DOHH2 (cell line): ENCODE data around the gene CYCS.

Experiments used
- H3F3A ChIP-seq: fragments of 200-600 bp; sonication (generic), shearing (Covaris generic); 2 replicates; pipeline ENCODE4 v1.6.0; 2016; ENCODE audit warnings: antibody characterized with exemption, mild to moderate bottlenecking; ENCODE audit not compliant: control insufficient read depth, insufficient read depth
- H3K27ac ChIP-seq: fragments of 200-600 bp; sonication (generic); 2 replicates; pipeline ENCODE4 v1.5.1; 2014; ENCODE audit warnings: low read depth, mild to moderate bottlenecking, low read length, moderate library complexity
- H3K27me3 ChIP-seq: fragments of 200-600 bp; sonication (generic); 2 replicates; pipeline ENCODE4 v1.6.1; 2014; ENCODE audit warnings: mild to moderate bottlenecking, low read length, mixed read lengths; ENCODE audit not compliant: control insufficient read depth
- H3K36me3 ChIP-seq: fragments of 200-600 bp; sonication (generic); 2 replicates; pipeline ENCODE4 v1.6.1; 2014; ENCODE audit warnings: mild to moderate bottlenecking, low read length, moderate library complexity, mixed read lengths; ENCODE audit not compliant: control insufficient read depth
- H3K4me1 ChIP-seq: fragments of 200-600 bp; sonication (generic); 2 replicates; pipeline ENCODE4 v1.6.1; 2014; ENCODE audit warnings: mild to moderate bottlenecking, low read length, mixed read lengths; ENCODE audit not compliant: control insufficient read depth
- H3K4me2 ChIP-seq: fragments of 200-600 bp; sonication (generic); 2 replicates; pipeline ENCODE4 v1.6.0; 2014; ENCODE audit warnings: mild to moderate bottlenecking, low read length, moderate library complexity
- H3K4me3 ChIP-seq: fragments of 200-600 bp; sonication (generic); 2 replicates; pipeline ENCODE4 v1.5.1; 2014; ENCODE audit warnings: mild to moderate bottlenecking, low read length, mixed read lengths
- H3K79me2 ChIP-seq: fragments of 200-600 bp; sonication (generic); 2 replicates; pipeline ENCODE4 v1.6.1; 2014; ENCODE audit warnings: mild to moderate bottlenecking, low read length, mixed read lengths; ENCODE audit not compliant: control insufficient read depth
- H3K9me2 ChIP-seq: fragments of 200-600 bp; sonication (generic); replicated peaks from 2 replicates; pipeline ENCODE4 v1.6.1; 2014; ENCODE audit warnings: mild to moderate bottlenecking, low read length, mixed read lengths; ENCODE audit not compliant: control insufficient read depth
- H3K9me3 ChIP-seq: fragments of 200-600 bp; sonication (generic); 2 replicates; pipeline ENCODE4 v1.6.1; 2014; ENCODE audit warnings: antibody characterized with exemption, low read length, mixed read lengths; ENCODE audit not compliant: control insufficient read depth, insufficient read depth
- H4K20me1 ChIP-seq: fragments of 200-600 bp; sonication (generic); 2 replicates; pipeline ENCODE4 v1.6.0; 2014; ENCODE audit warnings: low read depth, mild to moderate bottlenecking, antibody characterized with exemption, low read length, moderate library complexity; ENCODE audit not compliant: control insufficient read depth, insufficient read depth
- EZH2phosphoT487 ChIP-seq: fragments of 200-600 bp; sonication (generic); IDR thresholded peaks from 2 replicates; pipeline ENCODE4 v1.6.1; 2017; ENCODE audit warnings: borderline replicate concordance, mild to moderate bottlenecking, antibody characterized with exemption, low read length, moderate library complexity, mixed read lengths
- TF ChIP-seq, protein P1 (sequence below): fragments of 200-600 bp; sonication (generic); IDR thresholded peaks from one replicate; pipeline ENCODE4 v1.5.1; 2014; ENCODE audit warnings: antibody characterized with exemption, mild to moderate bottlenecking, low read depth, low read length; ENCODE audit not compliant: poor library complexity, severe bottlenecking

CYCS gene

DNA sequence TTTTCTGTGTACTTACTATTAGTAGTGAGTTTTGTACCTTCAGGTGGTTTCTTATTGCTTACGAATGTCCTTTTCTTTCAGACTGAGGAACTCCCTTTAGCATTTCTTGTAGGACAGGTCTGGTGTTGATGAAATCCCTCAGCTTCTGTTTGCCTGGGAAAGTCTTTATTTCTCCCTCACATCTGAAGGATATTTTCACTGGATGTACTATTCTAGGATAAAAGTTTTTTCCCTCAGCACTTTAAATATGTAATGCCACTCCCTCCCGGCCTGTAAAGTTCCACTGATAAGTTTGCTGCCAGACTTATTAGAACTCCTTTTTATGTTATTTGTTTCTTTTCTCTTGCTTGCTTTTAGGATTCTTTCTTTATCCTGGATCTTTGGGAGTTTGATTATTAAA is 1.7 kb upstream of the CYCS start:
- H3K9me3 ChIP-seq = no peaks in the 10 kb centered on the region
- H3F3A ChIP-seq = peaks cover 25% of the 10 kb centered on the region
- TF ChIP-seq, protein P1, sequence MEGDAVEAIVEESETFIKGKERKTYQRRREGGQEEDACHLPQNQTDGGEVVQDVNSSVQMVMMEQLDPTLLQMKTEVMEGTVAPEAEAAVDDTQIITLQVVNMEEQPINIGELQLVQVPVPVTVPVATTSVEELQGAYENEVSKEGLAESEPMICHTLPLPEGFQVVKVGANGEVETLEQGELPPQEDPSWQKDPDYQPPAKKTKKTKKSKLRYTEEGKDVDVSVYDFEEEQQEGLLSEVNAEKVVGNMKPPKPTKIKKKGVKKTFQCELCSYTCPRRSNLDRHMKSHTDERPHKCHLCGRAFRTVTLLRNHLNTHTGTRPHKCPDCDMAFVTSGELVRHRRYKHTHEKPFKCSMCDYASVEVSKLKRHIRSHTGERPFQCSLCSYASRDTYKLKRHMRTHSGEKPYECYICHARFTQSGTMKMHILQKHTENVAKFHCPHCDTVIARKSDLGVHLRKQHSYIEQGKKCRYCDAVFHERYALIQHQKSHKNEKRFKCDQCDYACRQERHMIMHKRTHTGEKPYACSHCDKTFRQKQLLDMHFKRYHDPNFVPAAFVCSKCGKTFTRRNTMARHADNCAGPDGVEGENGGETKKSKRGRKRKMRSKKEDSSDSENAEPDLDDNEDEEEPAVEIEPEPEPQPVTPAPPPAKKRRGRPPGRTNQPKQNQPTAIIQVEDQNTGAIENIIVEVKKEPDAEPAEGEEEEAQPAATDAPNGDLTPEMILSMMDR = no peak
- TF ChIP-seq EZH2phosphoT487 = no peak
- H3K9me2 ChIP-seq = no peaks in the 10 kb centered on the region
- no peak overlapping the region for H3K4me2 ChIP-seq
- H3K27me3 ChIP-seq = no peaks in the 10 kb centered on the region
- H3K79me2 ChIP-seq = peaks cover 36% of the 10 kb centered on the region
- peaks cover 27% of the 10 kb centered on the region for H3K4me1 ChIP-seq
- no peak overlapping the region for H3K4me3 ChIP-seq
- no peak overlapping the region for H3K27ac ChIP-seq
- peaks cover 24% of the 10 kb centered on the region for H4K20me1 ChIP-seq
- peaks cover 31% of the 10 kb centered on the region for H3K36me3 ChIP-seq

DNA sequence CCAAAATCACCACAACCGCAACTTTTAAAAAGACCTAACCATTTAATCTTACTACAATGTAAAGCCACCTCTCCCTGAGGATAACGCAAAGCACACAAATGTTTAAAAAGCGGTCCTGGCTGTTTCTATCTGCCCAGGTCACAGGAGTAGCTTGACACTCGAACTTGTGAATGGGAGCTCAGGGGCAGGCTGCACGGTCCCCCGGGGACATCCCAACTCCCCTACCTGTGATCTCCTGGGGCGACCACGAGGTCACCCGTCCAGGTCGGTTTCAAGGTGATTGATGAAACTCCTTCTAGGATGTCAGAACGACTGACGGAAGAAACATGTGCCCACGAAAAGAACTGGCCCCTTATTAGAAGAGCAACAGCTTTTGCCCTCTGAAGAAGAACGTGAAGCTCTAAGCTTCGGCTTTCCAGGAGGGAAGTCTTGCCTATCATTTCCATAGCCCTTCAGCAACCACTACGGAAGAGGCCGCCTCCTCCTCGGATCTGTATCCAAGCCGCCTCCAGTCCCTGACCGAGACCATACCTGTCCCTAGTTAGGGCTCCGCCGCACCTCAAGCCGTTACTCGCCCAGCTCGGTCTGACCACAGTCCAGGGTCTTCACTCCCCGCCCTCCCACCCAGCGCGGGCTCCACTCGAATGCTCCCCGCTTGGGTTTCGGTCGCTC is 459 bp downstream of the CYCS start:
- Histone ChIP-seq H3K27me3 (no peaks in the 10 kb centered on the region), H3K4me2 (peak overlapping the region; percentile 81), H3K27ac (peak overlapping the region; percentile 50), H3K4me1 (peaks cover 48% of the 10 kb centered on the region), H3K4me3 (peak overlapping the region; percentile 91), H3K9me2 (no peaks in the 10 kb centered on the region), H3F3A (peaks cover 36% of the 10 kb centered on the region), H3K9me3 (no peaks in the 10 kb centered on the region), H4K20me1 (peaks cover 39% of the 10 kb centered on the region), H3K79me2 (peaks cover 54% of the 10 kb centered on the region), H3K36me3 (peaks cover 52% of the 10 kb centered on the region)
- TF ChIP-seq EZH2phosphoT487 = no peak
- TF ChIP-seq, protein P1 = no peak

DNA sequence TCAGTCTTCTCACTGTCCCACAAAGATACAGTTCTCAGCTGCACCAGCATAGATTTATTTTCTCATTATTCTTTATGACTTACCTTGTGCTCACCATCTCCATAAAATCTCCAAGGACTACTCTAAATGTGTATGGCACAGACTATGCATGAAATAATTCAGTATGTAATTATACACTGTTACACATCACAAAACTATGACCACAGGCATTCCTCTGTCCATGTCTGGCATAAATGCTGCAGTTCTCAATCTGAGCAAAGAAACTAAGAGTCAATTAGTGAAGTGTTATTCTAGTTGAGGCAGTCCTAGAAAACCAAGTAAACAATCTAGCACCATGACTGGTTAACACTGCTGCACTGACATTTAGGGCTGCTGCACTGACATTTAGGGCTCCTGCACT is 2.7 kb downstream of the CYCS start:
- Histone ChIP-seq H3K27me3 (no peaks in the 10 kb centered on the region), H3K36me3 (peaks cover 64% of the 10 kb centered on the region), H3F3A (peaks cover 54% of the 10 kb centered on the region), H3K27ac (no peak overlapping the region), H3K9me3 (no peaks in the 10 kb centered on the region), H3K79me2 (peaks cover 56% of the 10 kb centered on the region), H4K20me1 (peaks cover 50% of the 10 kb centered on the region), H3K4me2 (peak overlapping the region; percentile 29), H3K4me1 (peaks cover 71% of the 10 kb centered on the region), H3K4me3 (no peak overlapping the region), H3K9me2 (no peaks in the 10 kb centered on the region)
- TF ChIP-seq EZH2phosphoT487 = no peak
- TF ChIP-seq, protein P1 = no peak
